ENCODE measurements around the gene ADCY2.

DNA sequence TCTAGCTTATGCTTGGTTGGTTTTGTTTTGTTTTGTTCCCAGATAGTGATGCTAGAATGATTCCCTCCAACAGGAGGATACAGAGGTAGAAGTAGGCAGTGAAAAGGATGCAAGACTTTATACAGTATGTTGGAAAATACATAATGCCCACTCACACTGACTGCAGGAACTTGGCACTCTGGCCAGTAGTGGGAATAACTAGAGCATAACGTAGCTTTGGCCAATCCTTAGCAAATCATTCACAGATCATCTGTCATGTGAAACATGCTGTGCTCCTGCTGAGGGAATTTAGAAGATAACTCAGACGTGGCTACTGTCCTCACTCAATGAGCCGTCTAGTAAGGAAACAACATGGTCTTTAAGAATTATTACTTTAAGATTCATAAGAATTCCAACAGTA lies 441.5 kb downstream of the ADCY2 start:
- no peak for TF ChIP-seq CTCF (conservative IDR thresholded peaks at IDR 0.05; ENCODE audit: low read depth, low read length)
- TF ChIP-seq EZH2 (IDR thresholded peaks at IDR 0.05; ENCODE audit: borderline replicate concordance, low read depth, low read length, poor library complexity, severe bottlenecking): no peak
